Measurements from ENCODE around the gene MACROD2. TPM values are rescaled to one million over a fixed set of nuclear protein-coding genes. Genes with fewer than 3 reads are reported as not detected.

MACROD2 gene
- total and polyA plus RNA-seq, 8 donors = 0.78 to 31.3 (median 10.9) TPM; not detected in 1

DNA sequence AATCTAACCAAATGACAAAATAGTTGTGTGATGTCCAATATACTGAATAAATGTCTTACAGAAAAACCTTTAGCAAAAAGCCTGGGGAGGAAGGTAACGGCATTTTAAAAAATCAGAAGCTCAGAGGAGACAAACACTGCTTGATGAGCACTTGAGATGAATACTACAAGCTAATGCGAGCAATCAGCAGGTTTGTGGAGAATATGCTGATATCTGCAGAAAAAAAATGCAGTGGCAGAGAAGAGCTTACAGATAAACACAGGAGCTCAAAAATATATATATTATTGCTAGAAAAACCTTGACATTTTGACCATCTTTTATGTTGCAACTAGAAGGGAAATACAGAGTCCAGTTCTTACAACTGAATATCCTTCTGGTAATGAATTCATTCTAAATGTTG is 1605.2 kb downstream of the MACROD2 start:
- Histone ChIP-seq H3K9me3 (no peaks in the 10 kb centered on the region), H3K4me3 (no peak overlapping the region), H3K36me3 (no peaks in the 10 kb centered on the region), H3K4me1 (peaks cover 0 to 8% (median 3%) of the 10 kb centered on the region in 4 donors), H3K27ac (no peak overlapping the region), H3K27me3 (no peaks in the 10 kb centered on the region)
- 86 to 96% (median 94%) methylated on average over 2 of the region's 2 CpGs for WGBS, 5 donors
- intact Hi-C loops (cut with DNase I; ENCODE audit: low total_unique reads) = no loop called here
- TF ChIP-seq EP300 (IDR thresholded peaks at IDR 0.05) (no peak), POLR2AphosphoS5 (IDR thresholded peaks at IDR 0.05) (no peak), POLR2A (IDR thresholded peaks at IDR 0.05) (no peak)
- TF ChIP-seq, protein P1, sequence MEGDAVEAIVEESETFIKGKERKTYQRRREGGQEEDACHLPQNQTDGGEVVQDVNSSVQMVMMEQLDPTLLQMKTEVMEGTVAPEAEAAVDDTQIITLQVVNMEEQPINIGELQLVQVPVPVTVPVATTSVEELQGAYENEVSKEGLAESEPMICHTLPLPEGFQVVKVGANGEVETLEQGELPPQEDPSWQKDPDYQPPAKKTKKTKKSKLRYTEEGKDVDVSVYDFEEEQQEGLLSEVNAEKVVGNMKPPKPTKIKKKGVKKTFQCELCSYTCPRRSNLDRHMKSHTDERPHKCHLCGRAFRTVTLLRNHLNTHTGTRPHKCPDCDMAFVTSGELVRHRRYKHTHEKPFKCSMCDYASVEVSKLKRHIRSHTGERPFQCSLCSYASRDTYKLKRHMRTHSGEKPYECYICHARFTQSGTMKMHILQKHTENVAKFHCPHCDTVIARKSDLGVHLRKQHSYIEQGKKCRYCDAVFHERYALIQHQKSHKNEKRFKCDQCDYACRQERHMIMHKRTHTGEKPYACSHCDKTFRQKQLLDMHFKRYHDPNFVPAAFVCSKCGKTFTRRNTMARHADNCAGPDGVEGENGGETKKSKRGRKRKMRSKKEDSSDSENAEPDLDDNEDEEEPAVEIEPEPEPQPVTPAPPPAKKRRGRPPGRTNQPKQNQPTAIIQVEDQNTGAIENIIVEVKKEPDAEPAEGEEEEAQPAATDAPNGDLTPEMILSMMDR (IDR thresholded peaks at IDR 0.05) = no peak
- no peak for DNase-seq

DNA sequence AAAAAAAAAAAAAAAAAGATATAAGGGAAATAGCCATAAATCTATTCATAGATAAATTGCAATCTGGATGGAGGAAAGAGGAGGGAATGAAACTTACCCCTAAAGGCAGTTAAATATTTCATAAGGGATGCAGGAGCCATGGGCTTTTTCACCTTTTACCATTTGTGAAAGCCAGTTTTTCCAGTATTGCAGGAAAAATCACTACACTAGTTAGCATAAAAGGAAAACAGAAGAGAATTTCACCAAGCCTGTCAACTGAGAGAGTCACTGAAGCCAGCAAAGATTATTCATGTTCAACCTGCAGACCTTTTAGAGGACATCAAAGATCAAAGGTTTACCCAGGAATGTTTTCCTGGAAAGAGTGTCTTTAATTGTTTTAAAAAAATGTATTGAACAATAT is 1608.2 kb downstream of the MACROD2 start:
- Histone ChIP-seq H3K27ac (no peak overlapping the region), H3K36me3 (no peaks in the 10 kb centered on the region), H3K4me3 (no peak overlapping the region), H3K27me3 (no peaks in the 10 kb centered on the region), H3K4me1 (no peaks in the 10 kb centered on the region), H3K9me3 (no peaks in the 10 kb centered on the region)
- TF ChIP-seq, protein P1 (IDR thresholded peaks at IDR 0.05) = no peak
- TF ChIP-seq POLR2A (IDR thresholded peaks at IDR 0.05) = no peak
- TF ChIP-seq EP300 (IDR thresholded peaks at IDR 0.05) = no peak
- TF ChIP-seq POLR2AphosphoS5 (IDR thresholded peaks at IDR 0.05) = no peak
- DNase-seq = peak in 1 of 2 donors; percentile 30
- intact Hi-C loops (cut with DNase I; ENCODE audit: low total_unique reads) = no loop called here

DNA sequence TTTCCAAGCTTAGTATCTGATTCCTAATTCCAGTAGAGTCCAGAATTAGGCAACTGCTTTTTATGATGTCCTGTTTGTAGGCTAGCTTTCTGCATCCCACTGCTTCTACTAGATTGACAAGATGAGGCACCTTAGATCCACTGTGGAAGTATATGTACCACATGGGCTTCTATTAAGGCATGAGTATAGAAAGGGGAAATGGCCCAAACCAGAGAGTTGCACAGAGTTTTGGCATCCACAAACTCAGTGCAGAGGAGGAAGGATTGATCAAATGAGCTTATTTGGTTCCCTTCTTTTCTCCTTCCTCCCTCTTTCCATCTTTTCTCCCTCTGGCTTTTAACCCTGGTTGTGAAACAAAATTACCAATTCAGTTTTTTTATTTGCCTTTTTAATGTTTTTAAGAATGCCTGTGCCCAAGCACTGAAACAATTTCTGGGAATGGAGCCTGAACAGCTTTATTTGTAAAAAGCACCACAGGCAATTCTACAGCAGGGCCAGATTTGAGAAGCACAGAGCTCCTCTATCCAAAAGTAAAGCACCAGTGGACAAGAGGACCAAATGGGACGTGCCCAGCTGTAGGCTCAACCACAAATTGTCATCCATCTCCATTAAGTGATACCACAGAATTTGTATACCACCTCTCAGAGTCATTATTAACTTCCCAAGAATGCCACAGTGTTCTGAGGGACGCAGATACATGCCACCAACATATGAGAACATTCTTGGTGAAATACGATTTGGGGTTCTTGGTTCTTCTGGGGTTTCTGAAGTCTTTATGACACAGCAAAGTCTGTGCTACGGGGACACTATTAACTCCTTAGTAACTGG is 1608.9 kb downstream of the MACROD2 start:
- no peaks in the 10 kb centered on the region for H3K4me1 ChIP-seq
- H3K27ac ChIP-seq = no peak overlapping the region
- H3K9me3 ChIP-seq = no peaks in the 10 kb centered on the region
- TF ChIP-seq POLR2AphosphoS5 (IDR thresholded peaks at IDR 0.05) = no peak
- TF ChIP-seq, protein P1 (IDR thresholded peaks at IDR 0.05) = no peak
- TF ChIP-seq EP300 (IDR thresholded peaks at IDR 0.05) = no peak
- no peak for TF ChIP-seq POLR2A (IDR thresholded peaks at IDR 0.05)
- intact Hi-C loops (cut with DNase I; ENCODE audit: low total_unique reads) = no loop called here
- DNase-seq = no peak
- WGBS, 5 donors = 71 to 85% (median 74%) methylated on average over 4 of the region's 4 CpGs
- no peaks in the 10 kb centered on the region for H3K27me3 ChIP-seq
- H3K4me3 ChIP-seq = no peak overlapping the region
- H3K36me3 ChIP-seq = no peaks in the 10 kb centered on the region

DNA sequence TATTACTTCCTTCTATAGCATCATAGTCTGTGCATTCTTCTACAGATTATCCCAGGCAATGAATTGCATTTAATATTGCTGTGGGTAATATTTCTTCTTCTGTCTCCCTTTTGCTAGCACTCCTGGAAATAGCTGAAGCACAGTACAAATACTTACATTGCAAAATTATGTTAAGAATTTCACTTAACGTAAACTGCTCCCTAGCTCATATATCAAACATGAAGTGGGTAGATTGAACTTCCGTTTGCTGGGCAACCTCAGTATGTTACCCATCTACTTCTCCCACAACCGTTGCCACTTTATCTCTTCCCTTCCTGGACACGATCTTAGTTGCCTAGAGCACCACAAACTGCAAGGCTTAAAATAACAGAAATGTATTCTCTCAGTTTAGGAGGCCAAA is 1614.6 kb downstream of the MACROD2 start:
- Histone ChIP-seq H3K27me3 (no peaks in the 10 kb centered on the region), H3K27ac (no peak overlapping the region), H3K36me3 (no peaks in the 10 kb centered on the region), H3K4me3 (no peak overlapping the region), H3K4me1 (peaks cover 4 to 27% (median 12%) of the 10 kb centered on the region in 4 donors), H3K9me3 (no peaks in the 10 kb centered on the region)
- no peak for DNase-seq
- TF ChIP-seq POLR2A (IDR thresholded peaks at IDR 0.05) = no peak
- no peak for TF ChIP-seq EP300 (IDR thresholded peaks at IDR 0.05)
- TF ChIP-seq, protein P1 (IDR thresholded peaks at IDR 0.05) = no peak
- TF ChIP-seq POLR2AphosphoS5 (IDR thresholded peaks at IDR 0.05) = no peak
- 38 to 63% (median 60%) methylated on average over 4 of the region's 4 CpGs for WGBS, 5 donors
- intact Hi-C loops (cut with DNase I; ENCODE audit: low total_unique reads) = no loop called here
